GM12878 (cell line): ENCODE data around the gene SLC4A3. TPM values are rescaled to one million over a fixed set of nuclear protein-coding genes. Genes with fewer than 3 reads are reported as not detected.

Experiments used
- ATAC-seq: fragments of 200-7000 bp; cut with Tn5 transposase; 3 replicates; pipeline ENCODE4 v1.9.1; 2020; ENCODE audit warnings: mild to moderate bottlenecking, moderate library complexity
- BruUV-seq: library from RNA; stranded (reverse); fragments of 400-500 nt; replicated peaks from 2 replicates; lab custom pipeline; 2021; lab: Mats Ljungman, UMichigan
- CTCF ChIA-PET: fragments of 300-600 bp; sonication (Branson Sonifier 250); formaldehyde crosslinking; extraction: SDS; loops from one replicate; lab custom pipeline; 2021; ENCODE audit warnings: inconsistent platforms; lab: Yijun Ruan, JAX
- POLR2A ChIA-PET: fragments of 350-600 bp; formaldehyde crosslinking; extraction: SDS; loops from one replicate; lab custom pipeline; 2021; ENCODE audit warnings: inconsistent platforms; lab: Charles Lee
- RAD21 ChIA-PET: fragments of 300-600 bp; sonication (Branson Sonifier 250); formaldehyde crosslinking; loops from one replicate; lab custom pipeline; 2023; ENCODE audit warnings: antibody characterized with exemption; ENCODE audit not compliant: unreplicated experiment; lab: Charles Lee
- SMC1A ChIA-PET: fragments of 300-600 bp; sonication (Branson Sonifier 250); formaldehyde crosslinking; loops from one replicate; lab custom pipeline; 2023; ENCODE audit not compliant: unreplicated experiment, uncharacterized antibody; lab: Charles Lee
- DNase-seq: peaks from one replicate; pipeline ENCODE4 v3.0.0-alpha.2; 2011; ENCODE audit warnings: low read depth, low spot score
- FAIRE-seq: peaks from 3 replicates; lab custom pipeline; 2011; peaks lifted over from hg19 to GRCh38; lab: Jason Lieb, UNC
- H2AFZ ChIP-seq: 2 replicates; pipeline ENCODE4 v1.6.0; 2011; ENCODE audit warnings: low read depth, low read length, control low read depth; ENCODE audit not compliant: control insufficient read depth
- H3K27ac ChIP-seq: 2 replicates; pipeline ENCODE4 v1.5.1; 2011; ENCODE audit warnings: control low read depth; ENCODE audit not compliant: control insufficient read depth, insufficient read depth
- H3K27me3 ChIP-seq, 2 experiments: replicated peaks in 1 of 2; 2 replicates each; pipeline versions ENCODE4 v1.6.0 to v1.6.1; 2011; ENCODE audit warnings: low read length in 1 of 2; ENCODE audit not compliant: control insufficient read depth in 2 of 2, insufficient read depth in 2 of 2
- H3K36me3 ChIP-seq, 2 experiments: 2 replicates each; pipeline ENCODE4 v1.5.1; 2011; ENCODE audit warnings: low read length in 1 of 2; ENCODE audit not compliant: control insufficient read depth in 2 of 2, insufficient read depth in 2 of 2
- H3K4me1 ChIP-seq: 2 replicates; pipeline ENCODE4 v1.6.1; 2011; ENCODE audit warnings: mild to moderate bottlenecking, low read length, moderate library complexity, mixed read lengths; ENCODE audit not compliant: control insufficient read depth, insufficient read depth
- H3K4me2 ChIP-seq: 2 replicates; pipeline ENCODE4 v1.6.0; 2011; ENCODE audit warnings: control low read depth; ENCODE audit not compliant: control insufficient read depth, insufficient read depth
- H3K4me3 ChIP-seq: fragments of 200-600 bp; sonication (generic); 2 replicates; pipeline ENCODE4 v1.5.1; 2016
- H3K79me2 ChIP-seq: 2 replicates; pipeline ENCODE4 v1.6.0; 2011; ENCODE audit warnings: low read length; ENCODE audit not compliant: control insufficient read depth, insufficient read depth
- H3K9ac ChIP-seq: 2 replicates; pipeline ENCODE4 v1.8.0; 2011; ENCODE audit warnings: low read length, control low read depth, mixed read lengths; ENCODE audit not compliant: control insufficient read depth, insufficient read depth
- H3K9me3 ChIP-seq: replicated peaks from 3 replicates; pipeline ENCODE4 v1.5.1; 2011; ENCODE audit warnings: mild to moderate bottlenecking, low read length; ENCODE audit not compliant: control insufficient read depth, insufficient read depth
- H4K20me1 ChIP-seq: 2 replicates; pipeline ENCODE4 v1.6.0; 2011; ENCODE audit not compliant: control insufficient read depth, insufficient read depth
- ASH2L ChIP-seq: fragments of 300-600, 200-600 bp; sonication (generic); IDR thresholded peaks from 2 replicates; pipeline ENCODE4 v1.6.1; 2017; ENCODE audit warnings: low read depth, mild to moderate bottlenecking, borderline replicate concordance
- BHLHE40 ChIP-seq, 2 experiments: fragments of 450-650 bp in 1 of 2; IDR thresholded peaks; 2 replicates each; pipeline ENCODE4 v1.6.1; 2011 to 2017; ENCODE audit warnings: low read depth in 2 of 2, borderline replicate concordance in 1 of 2, improper control_type of control experiment in 1 of 2, low read length in 1 of 2, mild to moderate bottlenecking in 1 of 2
- BMI1 ChIP-seq: fragments of 450-650 bp; IDR thresholded peaks from 2 replicates; pipeline ENCODE4 v1.6.1; 2016; ENCODE audit warnings: mild to moderate bottlenecking, moderate library complexity, borderline replicate concordance
- BRCA1 ChIP-seq: IDR thresholded peaks from 2 replicates; pipeline ENCODE4 v1.6.1; 2011; ENCODE audit warnings: low read depth, low read length, improper control_type of control experiment
- CEBPZ ChIP-seq: fragments of 150-350 bp; IDR thresholded peaks from 2 replicates; pipeline ENCODE4 v1.6.1; 2016; ENCODE audit warnings: low read depth, low read length
- E4F1 ChIP-seq: fragments of 450-650 bp; IDR thresholded peaks from 2 replicates; pipeline ENCODE4 v1.6.1; 2018; ENCODE audit warnings: borderline replicate concordance, mild to moderate bottlenecking; ENCODE audit not compliant: partially characterized antibody
- EED ChIP-seq: sonication (generic); IDR thresholded peaks from 2 replicates; pipeline ENCODE4 v1.6.1; 2016; ENCODE audit warnings: antibody characterized with exemption, low read depth
- EGR1 ChIP-seq, 2 experiments: IDR thresholded peaks; 1 replicate in 1 of 2; 2 replicates in 1 of 2; pipeline ENCODE4 v1.6.1; 2011 to 2012; ENCODE audit warnings: low read depth in 2 of 2, low read length in 2 of 2, borderline replicate concordance in 1 of 2, mild to moderate bottlenecking in 1 of 2, moderate library complexity in 1 of 2
- KAT2A ChIP-seq: conservative IDR thresholded peaks from 2 replicates; pipeline ENCODE4 v1.6.1; 2011; ENCODE audit warnings: low read depth, low read length; ENCODE audit not compliant: control insufficient read depth
- KDM1A ChIP-seq: fragments of 200-600 bp; sonication (generic); IDR thresholded peaks from 2 replicates; pipeline ENCODE4 v1.6.1; 2016; ENCODE audit warnings: borderline replicate concordance
- NFYA ChIP-seq: IDR thresholded peaks from 2 replicates; pipeline ENCODE4 v1.6.1; 2011; ENCODE audit warnings: low read depth, mild to moderate bottlenecking, low read length, improper control_type of control experiment, borderline replicate concordance
- NR2C1 ChIP-seq: fragments of 450-650 bp; IDR thresholded peaks from 2 replicates; pipeline ENCODE4 v1.6.1; 2017; ENCODE audit warnings: antibody characterized with exemption, mild to moderate bottlenecking, moderate library complexity
- NR2C2 ChIP-seq: IDR thresholded peaks from 2 replicates; pipeline ENCODE4 v1.6.1; 2011; ENCODE audit warnings: borderline replicate concordance, low read depth; ENCODE audit not compliant: control insufficient read depth, insufficient read length
- SIN3A ChIP-seq: IDR thresholded peaks from 2 replicates; pipeline ENCODE4 v1.6.1; 2012; ENCODE audit warnings: low read depth, low read length, improper control_type of control experiment
- SPI1 ChIP-seq: IDR thresholded peaks from 2 replicates; pipeline ENCODE4 v1.6.1; 2011; ENCODE audit warnings: low read depth, mild to moderate bottlenecking, low read length, moderate library complexity, borderline replicate concordance; ENCODE audit not compliant: insufficient read depth
- TCF3 ChIP-seq: IDR thresholded peaks from 2 replicates; pipeline ENCODE4 v1.6.1; 2012; ENCODE audit warnings: low read depth, mild to moderate bottlenecking, low read length, borderline replicate concordance; ENCODE audit not compliant: insufficient read depth
- ZNF274 ChIP-seq: IDR thresholded peaks from one replicate; pipeline ENCODE4 v1.8.0; 2011; ENCODE audit not compliant: insufficient read length, insufficient read depth
- ZZZ3 ChIP-seq: IDR thresholded peaks from 2 replicates; pipeline ENCODE4 v1.6.1; 2011; ENCODE audit warnings: low read depth; ENCODE audit not compliant: control insufficient read depth, insufficient read length
- WGBS: methylation state at CpG from one replicate; pipeline ENCODE4 v1.1.6; 2016; ENCODE audit warnings: low lambda C conversion rate; ENCODE audit not compliant: insufficient replicate concordance, insufficient coverage; ENCODE audit errors: missing lambda C conversion rate; 5-methylcytosine and 5-hydroxymethylcytosine counted together
- in situ Hi-C: fragments of 300-500 bp; cut with MboI; formaldehyde crosslinking; loops from 9 replicates; pipeline ENCODE4 v1.14.3; 2018; ENCODE audit warnings: mixed read lengths
- intact Hi-C: fragments of 100-400 bp; cut with micrococcal nuclease; formaldehyde crosslinking; loops from one replicate; pipeline ENCODE4 v1.14.2; 2022; ENCODE audit not compliant: unreplicated experiment
- polyA plus RNA-seq, 11 experiments: library from polyadenylated mRNA; depleted of rRNA in 4 of 11; unstranded in 6 of 11; stranded (reverse) in 5 of 11; fragments of >200 nt; fragmentation: Nextera tagmentation in 4 of 11; fragmentation: Illumina TruSeq in 1 of 11; extraction: Ambion mirVana in 4 of 11; extraction: Trizol in 1 of 11; gene quantifications; 1 replicate in 1 of 11; 2 replicates in 10 of 11; pipeline versions ENCODE4 v1.2.1 to v1.2.3, GENCODE V29; 2011 to 2016; ENCODE audit warnings: inconsistent platforms in 2 of 11, missing spikeins in 2 of 11, low read depth in 1 of 11
- total RNA-seq, 4 experiments: library from RNA; depleted of rRNA in 3 of 4; stranded (reverse); fragments of >200 nt in 3 of 4; fragmentation: Illumina TruSeq in 1 of 4; extraction: Trizol in 1 of 4; gene quantifications; 2 replicates each; pipeline versions ENCODE4 v1.2.1 to v1.2.3, GENCODE V29; 2013 to 2021

SLC4A3 gene
- total and polyA plus RNA-seq, 10 of the 15 experiments (the other 5 are each of a cell fraction or from before 2014, with no cell fraction given) = 0.05 to 0.08 TPM; not detected in 8

GRCh38 chr2:219636144-219636915 lies 8.9 kb downstream of the SLC4A3 start:
- no peak overlapping the region for H3K4me3 ChIP-seq
- DNase-seq (no peak), ATAC-seq (no peak), FAIRE-seq (no peak)
- in situ Hi-C loops (no loop called here), intact Hi-C loops (loop anchor here (10.0 kb wide), 1 partner anchor 162 kb away; no protein-coding TSS in a partner anchor)
- no peaks in the 10 kb centered on the region for H3K9me3 ChIP-seq
- BruUV-seq = no TSS peak
- CTCF ChIA-PET = no interaction called here
- RAD21 ChIA-PET = no interaction called here
- TF ChIP-seq SPI1 (no peak), NR2C2 (no peak), BRCA1 (no peak), KAT2A (no peak), NFYA (no peak), ASH2L (no peak), NR2C1 (no peak), ZZZ3 (no peak), BMI1 (no peak), TCF3 (no peak), ZNF274 (no peak), KDM1A (no peak), SIN3A (no peak), BHLHE40 (IDR thresholded peaks at IDR 0.05; ENCODE audit: borderline replicate concordance in 1 of 2, low read depth in 2 of 2, low read length in 1 of 2) (no peak), CEBPZ (no peak), EED (no peak), E4F1 (no peak), EGR1 (IDR thresholded peaks at IDR 0.05; ENCODE audit: borderline replicate concordance in 1 of 2, low read depth in 2 of 2, low read length in 2 of 2) (no peak)
- no peaks in the 10 kb centered on the region for H3K4me1 ChIP-seq
- H3K4me2 ChIP-seq = no peak overlapping the region
- no peaks in the 10 kb centered on the region for H3K27me3 ChIP-seq
- POLR2A ChIA-PET = no interaction called here
- 39% methylated on average over 24 of the region's 24 CpGs for WGBS
- SMC1A ChIA-PET = no interaction called here
- no peak overlapping the region for H2AFZ ChIP-seq
- H3K9ac ChIP-seq = no peak overlapping the region
- H3K36me3 ChIP-seq = no peaks in the 10 kb centered on the region
- H4K20me1 ChIP-seq = no peaks in the 10 kb centered on the region
- H3K79me2 ChIP-seq = no peaks in the 10 kb centered on the region
- H3K27ac ChIP-seq = no peak overlapping the region
